Measurements from ENCODE around the gene HOXD4. TPM values are rescaled to one million over a fixed set of nuclear protein-coding genes. Genes with fewer than 3 reads are reported as not detected.

Gene HOXD4
- total and polyA plus RNA-seq, 10 of the 15 experiments (the other 5 are each of a cell fraction or from before 2014, with no cell fraction given) = 0.07 TPM; not detected in 9

- no peak for TF ChIP-seq E4F1 (IDR thresholded peaks at IDR 0.05; ENCODE audit: borderline replicate concordance, partially characterized antibody)
Observed at GRCh38 chr2:176139661-176140512, 11.5 kb upstream of the HOXD4 start (continued).

- FAIRE-seq (peak; percentile 75), ATAC-seq (peak; percentile 99), DNase-seq (ENCODE audit: low read depth, low spot score) (peak; percentile 24)
- Histone ChIP-seq H3K4me1 (ENCODE audit: control insufficient read depth, insufficient read depth, low read length) (no peaks in the 10 kb centered on the region), H3K27me3 (replicated peaks in 1 of 2; ENCODE audit: control insufficient read depth in 2 of 2, insufficient read depth in 2 of 2, low read length in 1 of 2) (peaks cover 0 to 11% of the 10 kb centered on the region in 2 experiments), H3K27ac (ENCODE audit: control insufficient read depth, insufficient read depth) (no peak overlapping the region), H3K4me2 (ENCODE audit: control insufficient read depth, insufficient read depth) (peak overlapping the region; percentile 73), H3K9me3 (replicated peaks; ENCODE audit: control insufficient read depth, insufficient read depth, low read length) (no peaks in the 10 kb centered on the region; the same call in 2 of the 3 replicates), H3K9ac (ENCODE audit: control insufficient read depth, insufficient read depth, low read length) (peak overlapping the region; percentile 26; the same call in 1 of the 2 replicates), H2AFZ (ENCODE audit: control insufficient read depth, low read depth, low read length) (peak overlapping the region; percentile 88), H3K36me3 (ENCODE audit: control insufficient read depth in 2 of 2, insufficient read depth in 2 of 2, low read length in 1 of 2) (no peaks in the 10 kb centered on the region), H3K79me2 (ENCODE audit: control insufficient read depth, insufficient read depth, low read length) (no peaks in the 10 kb centered on the region), H4K20me1 (ENCODE audit: control insufficient read depth, insufficient read depth) (no peaks in the 10 kb centered on the region), H3K4me3 (peak overlapping the region; percentile 37; the same call in 1 of the 2 replicates)
- WGBS (ENCODE audit: insufficient coverage, insufficient replicate concordance, low lambda C conversion rate, missing lambda C conversion rate) = 21% methylated on average over 41 of the region's 48 CpGs
- CTCF ChIA-PET = interaction anchor here (0.6 to 8.6 kb wide), 46 partner anchors 9 to 1414 kb away, joined by 3 to 157 read pairs (median 4); no protein-coding TSS in a partner anchor
- RAD21 ChIA-PET (ENCODE audit: unreplicated experiment) = interaction anchor here (0.6 to 5.9 kb wide), 30 partner anchors 10 to 1008 kb away, joined by 3 to 103 read pairs (median 4); no protein-coding TSS in a partner anchor
- intact Hi-C loops (cut with micrococcal nuclease; ENCODE audit: unreplicated experiment) (loop anchor here (1.0 to 5.0 kb wide), 6 partner anchors 242 to 1007 kb away; no protein-coding TSS in a partner anchor), in situ Hi-C loops (cut with MboI) (loop anchor here (5.0 to 25.0 kb wide), 3 partner anchors 317 to 1197 kb away; no protein-coding TSS in a partner anchor)
- BruUV-seq (replicated peaks) = no TSS peak
- SMC1A ChIA-PET (ENCODE audit: uncharacterized antibody, unreplicated experiment) = interaction anchor here (0.6 to 5.3 kb wide), 28 partner anchors 10 to 1021 kb away, joined by 3 to 58 read pairs (median 3); no protein-coding TSS in a partner anchor
- POLR2A ChIA-PET = interaction anchor here (0.6 kb wide), 1 partner anchor 511 kb away, joined by 4 read pairs; no protein-coding TSS in a partner anchor
- TF ChIP-seq MTA2 (IDR thresholded peaks at IDR 0.05; ENCODE audit: low read depth) (no peak), SMC3 (IDR thresholded peaks at IDR 0.05; ENCODE audit: borderline replicate concordance, low read length) (peak; percentile 87), ZNF592 (IDR thresholded peaks at IDR 0.05) (peak; percentile 75), MEF2B (IDR thresholded peaks at IDR 0.05; ENCODE audit: partially characterized antibody, poor library complexity, severe bottlenecking) (peak; percentile 83), TCF12 (IDR thresholded peaks at IDR 0.05; ENCODE audit: low read depth, low read length) (no peak), RAD21 (IDR thresholded peaks at IDR 0.05; ENCODE audit: insufficient read depth, low read depth, low read length) (peak; percentile 95), IKZF2 (IDR thresholded peaks at IDR 0.05) (peak in 1 of 2 experiments; percentile 20; a peak in 2 of 4 replicates)
Observed at GRCh38 chr2:176140513-176141317, 10.6 kb upstream of the HOXD4 start.
